Measurements from ENCODE around the gene PRUNE2. TPM values are rescaled to one million over a fixed set of nuclear protein-coding genes. Genes with fewer than 3 reads are reported as not detected.

Gene PRUNE2
- total RNA-seq, 1 donor from 2014 or later: 6.7 TPM

- peaks cover 4% of the 10 kb centered on the region for H3K27me3 Mint-ChIP-seq (ENCODE audit: unreplicated experiment)
- DNase-seq (ENCODE audit: low spot score): no peak
- no peak for TF ChIP-seq CTCF (IDR thresholded peaks at IDR 0.05; ENCODE audit: unreplicated experiment)
- peaks cover 4% of the 10 kb centered on the region for H3K4me1 Mint-ChIP-seq (ENCODE audit: unreplicated experiment)
- no peak overlapping the region for H3K4me3 Mint-ChIP-seq (ENCODE audit: unreplicated experiment)
- no peaks in the 10 kb centered on the region for H3K9me3 Mint-ChIP-seq (ENCODE audit: unreplicated experiment)
- H3K36me3 Mint-ChIP-seq (ENCODE audit: low read depth, unreplicated experiment): no peaks in the 10 kb centered on the region
- H3K27ac Mint-ChIP-seq (ENCODE audit: unreplicated experiment): no peak overlapping the region
Measured at GRCh38 chr9:76581731-76582130, 324.2 kb downstream of the PRUNE2 start.

GRCh38 chr9:76580820-76581219 is 325.1 kb downstream of the PRUNE2 start:
- Mint-ChIP-seq H3K36me3 (ENCODE audit: low read depth, unreplicated experiment) (no peaks in the 10 kb centered on the region), H3K27me3 (ENCODE audit: unreplicated experiment) (peaks cover 4% of the 10 kb centered on the region), H3K4me1 (ENCODE audit: unreplicated experiment) (no peaks in the 10 kb centered on the region), H3K27ac (ENCODE audit: unreplicated experiment) (no peak overlapping the region), H3K9me3 (ENCODE audit: unreplicated experiment) (no peaks in the 10 kb centered on the region), H3K4me3 (ENCODE audit: unreplicated experiment) (no peak overlapping the region)
- TF ChIP-seq CTCF (IDR thresholded peaks at IDR 0.05; ENCODE audit: unreplicated experiment): no peak
- DNase-seq (ENCODE audit: low spot score): no peak

GRCh38 chr9:76580188-76580587 is 325.7 kb downstream of the PRUNE2 start:
- peaks cover 4% of the 10 kb centered on the region for H3K27me3 Mint-ChIP-seq (ENCODE audit: unreplicated experiment)
- no peak for DNase-seq (ENCODE audit: low spot score)
- H3K4me3 Mint-ChIP-seq (ENCODE audit: unreplicated experiment): no peak overlapping the region
- no peak overlapping the region for H3K27ac Mint-ChIP-seq (ENCODE audit: unreplicated experiment)
- no peak for TF ChIP-seq CTCF (IDR thresholded peaks at IDR 0.05; ENCODE audit: unreplicated experiment)
- no peaks in the 10 kb centered on the region for H3K4me1 Mint-ChIP-seq (ENCODE audit: unreplicated experiment)
- no peaks in the 10 kb centered on the region for H3K9me3 Mint-ChIP-seq (ENCODE audit: unreplicated experiment)
- H3K36me3 Mint-ChIP-seq (ENCODE audit: low read depth, unreplicated experiment): no peaks in the 10 kb centered on the region

GRCh38 chr9:76576344-76576743 is 329.6 kb downstream of the PRUNE2 start:
- H3K9me3 Mint-ChIP-seq (ENCODE audit: unreplicated experiment): no peaks in the 10 kb centered on the region
- no peak for DNase-seq (ENCODE audit: low spot score)
- no peaks in the 10 kb centered on the region for H3K36me3 Mint-ChIP-seq (ENCODE audit: low read depth, unreplicated experiment)
- no peaks in the 10 kb centered on the region for H3K4me1 Mint-ChIP-seq (ENCODE audit: unreplicated experiment)
- TF ChIP-seq CTCF (IDR thresholded peaks at IDR 0.05; ENCODE audit: unreplicated experiment): no peak
- H3K4me3 Mint-ChIP-seq (ENCODE audit: unreplicated experiment): no peak overlapping the region
- no peaks in the 10 kb centered on the region for H3K27me3 Mint-ChIP-seq (ENCODE audit: unreplicated experiment)
- no peak overlapping the region for H3K27ac Mint-ChIP-seq (ENCODE audit: unreplicated experiment)

GRCh38 chr9:76575761-76576160 is 330.2 kb downstream of the PRUNE2 start:
- DNase-seq (ENCODE audit: low spot score): no peak
- no peak for TF ChIP-seq CTCF (IDR thresholded peaks at IDR 0.05; ENCODE audit: unreplicated experiment)
- Mint-ChIP-seq H3K9me3 (ENCODE audit: unreplicated experiment) (no peaks in the 10 kb centered on the region), H3K27ac (ENCODE audit: unreplicated experiment) (no peak overlapping the region), H3K36me3 (ENCODE audit: low read depth, unreplicated experiment) (no peaks in the 10 kb centered on the region), H3K4me3 (ENCODE audit: unreplicated experiment) (no peak overlapping the region), H3K27me3 (ENCODE audit: unreplicated experiment) (no peaks in the 10 kb centered on the region), H3K4me1 (ENCODE audit: unreplicated experiment) (no peaks in the 10 kb centered on the region)
